ENCODE measurements around the gene CIB4. TPM values are rescaled to one million over a fixed set of nuclear protein-coding genes. Genes with fewer than 3 reads are reported as not detected.

CIB4 gene
- total and polyA plus RNA-seq, 2 experiments from 2014 or later, result not detected

DNA sequence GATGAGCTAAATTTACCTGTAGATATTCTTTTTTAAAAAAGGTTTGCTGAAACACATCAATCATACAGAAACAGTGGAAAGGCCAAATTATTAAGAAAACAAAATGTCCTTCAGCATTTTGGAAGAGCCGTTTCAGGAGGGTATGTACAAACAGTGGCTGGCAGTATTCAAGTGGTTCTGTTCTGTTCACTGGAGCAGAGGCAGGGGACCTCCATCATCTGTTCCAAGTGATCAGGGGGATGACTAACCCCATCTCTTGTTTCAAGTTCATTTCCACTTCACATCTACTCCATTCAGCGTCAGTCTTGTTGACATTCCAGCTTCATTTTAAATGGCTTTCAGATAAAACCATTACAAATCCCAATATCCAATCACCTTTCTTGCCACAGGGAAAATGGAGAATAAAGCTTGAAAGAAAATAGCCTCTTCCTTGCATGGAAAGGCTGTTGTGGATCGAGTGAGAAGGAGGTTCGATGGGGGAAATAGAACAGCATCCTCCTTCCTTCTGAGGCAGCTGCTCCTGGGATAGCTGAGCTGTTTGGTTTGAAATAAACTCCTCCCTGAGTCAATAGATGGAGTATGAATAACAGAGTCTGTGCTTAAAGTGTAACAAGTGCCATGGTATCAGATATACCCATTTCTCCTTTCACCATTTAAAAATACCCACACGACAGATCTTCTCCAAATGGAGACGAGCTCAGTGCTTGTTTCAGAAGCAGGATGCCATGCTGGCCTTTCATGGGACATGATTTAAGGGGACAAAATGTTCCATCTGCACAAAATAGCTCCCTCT lies 99.6 kb downstream of the CIB4 start:
- DNase-seq (ENCODE audit: low read depth in 1 of 2, low spot score in 1 of 2), result no peak

DNA sequence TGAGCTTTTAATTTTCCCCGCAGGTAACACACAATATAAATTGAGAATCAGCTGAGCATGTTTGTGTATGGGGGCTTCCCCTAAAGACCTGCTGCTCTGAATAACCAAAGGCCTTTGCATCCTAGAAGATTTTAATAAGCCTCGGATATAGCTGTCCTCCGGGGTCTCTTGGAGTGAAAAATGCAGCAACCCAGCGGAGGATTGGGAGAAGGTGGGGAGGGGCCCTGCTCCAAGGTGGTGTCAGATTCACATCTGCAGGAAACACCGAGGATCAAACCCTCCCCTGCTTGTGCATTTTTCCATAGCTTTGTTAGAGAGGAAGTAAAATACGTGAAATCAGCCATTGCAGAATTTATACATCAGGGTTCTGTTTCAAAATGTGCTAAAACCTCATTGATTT lies 100.2 kb downstream of the CIB4 start:
- no peak overlapping the region for H3K4me3 ChIP-seq
- DNase-seq (ENCODE audit: low read depth in 1 of 2, low spot score in 1 of 2), result no peak
- no peaks in the 10 kb centered on the region for H3K36me3 ChIP-seq
- H3K27me3 ChIP-seq, result no peaks in the 10 kb centered on the region
- TF ChIP-seq, protein P1, sequence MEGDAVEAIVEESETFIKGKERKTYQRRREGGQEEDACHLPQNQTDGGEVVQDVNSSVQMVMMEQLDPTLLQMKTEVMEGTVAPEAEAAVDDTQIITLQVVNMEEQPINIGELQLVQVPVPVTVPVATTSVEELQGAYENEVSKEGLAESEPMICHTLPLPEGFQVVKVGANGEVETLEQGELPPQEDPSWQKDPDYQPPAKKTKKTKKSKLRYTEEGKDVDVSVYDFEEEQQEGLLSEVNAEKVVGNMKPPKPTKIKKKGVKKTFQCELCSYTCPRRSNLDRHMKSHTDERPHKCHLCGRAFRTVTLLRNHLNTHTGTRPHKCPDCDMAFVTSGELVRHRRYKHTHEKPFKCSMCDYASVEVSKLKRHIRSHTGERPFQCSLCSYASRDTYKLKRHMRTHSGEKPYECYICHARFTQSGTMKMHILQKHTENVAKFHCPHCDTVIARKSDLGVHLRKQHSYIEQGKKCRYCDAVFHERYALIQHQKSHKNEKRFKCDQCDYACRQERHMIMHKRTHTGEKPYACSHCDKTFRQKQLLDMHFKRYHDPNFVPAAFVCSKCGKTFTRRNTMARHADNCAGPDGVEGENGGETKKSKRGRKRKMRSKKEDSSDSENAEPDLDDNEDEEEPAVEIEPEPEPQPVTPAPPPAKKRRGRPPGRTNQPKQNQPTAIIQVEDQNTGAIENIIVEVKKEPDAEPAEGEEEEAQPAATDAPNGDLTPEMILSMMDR (IDR thresholded peaks at IDR 0.05; ENCODE audit: low read depth, low read length), result no peak
- H3K27ac ChIP-seq, result no peak overlapping the region
- H3K4me1 ChIP-seq (ENCODE audit: low read depth), result no peaks in the 10 kb centered on the region
- H3K9me3 ChIP-seq (ENCODE audit: low read depth), result no peaks in the 10 kb centered on the region

More for the DNA sequence above, 99.6 kb downstream of the CIB4 start:
- Histone ChIP-seq H3K4me1 (ENCODE audit: low read depth) (no peaks in the 10 kb centered on the region), H3K9me3 (ENCODE audit: low read depth) (no peaks in the 10 kb centered on the region), H3K27me3 (no peaks in the 10 kb centered on the region), H3K27ac (no peak overlapping the region), H3K4me3 (no peak overlapping the region), H3K36me3 (no peaks in the 10 kb centered on the region)
- TF ChIP-seq, protein P1 (IDR thresholded peaks at IDR 0.05; ENCODE audit: low read depth, low read length), result no peak

DNA sequence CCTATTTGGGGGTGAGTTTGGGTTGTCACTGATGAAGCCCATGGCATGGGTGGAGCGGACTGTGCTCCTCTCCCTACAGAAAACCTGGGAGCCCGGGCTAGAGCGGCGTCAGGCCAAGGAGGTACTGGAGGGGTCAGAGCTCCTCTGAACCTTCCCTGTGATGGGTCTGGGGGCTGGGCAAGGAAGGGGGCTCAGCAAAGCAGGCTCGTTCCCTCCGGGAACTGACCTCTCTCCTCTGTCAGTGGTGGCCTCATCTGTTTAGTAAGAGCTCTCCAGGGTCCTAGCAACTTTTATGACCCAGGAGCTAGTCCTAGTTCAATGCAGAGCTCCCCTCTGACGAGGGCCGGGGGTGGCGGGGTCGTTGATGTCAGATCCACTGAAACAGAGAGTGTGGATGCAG lies 100.9 kb downstream of the CIB4 start:
- Histone ChIP-seq H3K27ac (no peak overlapping the region), H3K9me3 (ENCODE audit: low read depth) (no peaks in the 10 kb centered on the region), H3K36me3 (no peaks in the 10 kb centered on the region), H3K27me3 (no peaks in the 10 kb centered on the region), H3K4me3 (no peak overlapping the region), H3K4me1 (ENCODE audit: low read depth) (no peaks in the 10 kb centered on the region)
- peak in 1 of 2 donors; percentile 42 for DNase-seq (ENCODE audit: low read depth in 1 of 2, low spot score in 1 of 2)
- TF ChIP-seq, protein P1 (IDR thresholded peaks at IDR 0.05; ENCODE audit: low read depth, low read length), result no peak

DNA sequence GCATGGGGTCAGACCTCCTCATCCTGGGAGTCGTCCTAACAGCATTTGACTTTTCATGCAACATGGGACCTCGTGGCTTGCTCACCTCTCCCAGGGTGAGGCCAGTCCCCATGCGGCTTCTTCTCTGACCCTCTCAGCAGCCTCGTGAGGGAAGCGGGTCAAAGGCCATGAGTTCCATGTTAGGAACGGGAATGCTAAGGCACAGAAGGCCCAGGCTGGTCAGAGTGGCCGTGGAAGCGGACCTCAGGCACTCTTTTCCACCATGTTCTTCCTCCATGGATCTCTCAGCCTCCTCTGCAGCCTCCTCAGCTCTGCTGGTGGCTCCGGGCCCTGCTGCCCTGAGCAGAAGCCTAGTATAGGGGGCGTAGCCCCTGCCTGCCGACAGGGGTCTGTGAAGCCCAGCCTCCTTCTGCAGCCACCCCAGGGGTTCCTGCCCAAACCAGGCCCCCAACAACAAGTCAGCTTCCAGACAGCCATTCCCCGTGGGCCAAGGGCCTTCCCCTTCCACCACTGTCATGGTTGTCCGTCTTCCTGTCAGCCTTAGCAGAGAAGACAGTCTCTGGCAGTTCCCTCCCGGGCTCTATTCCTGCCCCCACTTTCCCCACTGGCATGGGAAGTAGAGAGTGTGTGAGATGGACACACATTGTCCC lies 103.2 kb downstream of the CIB4 start:
- DNase-seq (ENCODE audit: low read depth in 1 of 2, low spot score in 1 of 2), result no peak
- no peak overlapping the region for H3K27ac ChIP-seq
- no peaks in the 10 kb centered on the region for H3K27me3 ChIP-seq
- H3K4me1 ChIP-seq (ENCODE audit: low read depth), result no peaks in the 10 kb centered on the region
- no peaks in the 10 kb centered on the region for H3K9me3 ChIP-seq (ENCODE audit: low read depth)
- H3K4me3 ChIP-seq, result no peak overlapping the region
- no peaks in the 10 kb centered on the region for H3K36me3 ChIP-seq
- TF ChIP-seq, protein P1 (IDR thresholded peaks at IDR 0.05; ENCODE audit: low read depth, low read length), result no peak

DNA sequence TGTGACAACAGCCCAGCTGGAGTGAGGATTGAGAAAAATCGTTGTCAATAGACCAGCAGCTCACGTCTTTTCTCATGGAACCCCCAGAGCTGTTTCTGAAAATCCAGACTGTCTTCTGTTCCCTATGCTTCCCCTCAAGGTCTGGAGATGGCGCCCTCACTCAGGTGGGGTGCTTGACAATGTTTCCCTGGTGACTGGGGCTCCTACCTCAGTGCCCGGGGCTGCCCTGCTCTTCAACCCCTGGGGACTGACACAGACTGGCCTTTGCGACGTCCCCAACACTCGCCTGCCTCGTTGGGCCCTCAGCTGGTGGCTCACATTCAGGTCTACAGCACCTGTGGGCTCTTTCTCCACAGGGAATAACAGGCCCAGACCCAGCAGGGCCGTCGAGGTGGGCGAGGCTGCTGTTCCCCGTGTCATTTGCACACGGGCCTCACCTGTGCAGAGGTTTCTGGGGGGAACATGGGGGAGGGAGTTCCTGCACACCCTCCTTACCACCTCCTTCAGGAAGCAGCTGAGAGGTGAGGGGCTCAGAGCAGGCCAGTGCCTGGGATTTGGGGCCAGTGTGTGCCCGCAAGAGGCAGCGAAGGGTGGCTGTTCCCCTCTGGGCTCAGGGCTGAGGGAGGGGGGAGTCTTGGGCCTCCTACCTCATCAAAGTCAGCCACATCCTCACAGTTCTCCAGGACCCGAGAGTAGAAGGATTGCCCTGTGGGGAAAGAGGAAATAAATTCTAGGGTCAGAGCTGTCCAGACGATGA lies 103.9 kb downstream of the CIB4 start:
- no peaks in the 10 kb centered on the region for H3K9me3 ChIP-seq (ENCODE audit: low read depth)
- TF ChIP-seq, protein P1 (IDR thresholded peaks at IDR 0.05; ENCODE audit: low read depth, low read length), result no peak
- no peak overlapping the region for H3K27ac ChIP-seq
- no peaks in the 10 kb centered on the region for H3K27me3 ChIP-seq
- H3K36me3 ChIP-seq, result no peaks in the 10 kb centered on the region
- no peak overlapping the region for H3K4me3 ChIP-seq
- no peak for DNase-seq (ENCODE audit: low read depth in 1 of 2, low spot score in 1 of 2)
- no peaks in the 10 kb centered on the region for H3K4me1 ChIP-seq (ENCODE audit: low read depth)

Data from cardiac muscle cell (in vitro differentiated cells and primary cell).